Hematopoietic multipotent progenitor cell treated with erythropoietin and hydrocortisone succinate and interleukin-3 and kit ligand, for 6 days (in vitro differentiated cells): Measurements from ENCODE around the gene ESPNL.

Experiments
- DNase-seq: peaks from one replicate; pipeline ENCODE4 v3.0.0-alpha.2; 2015

The ESPNL gene

GRCh38 chr2:238077292-238077691 is 22.8 kb upstream of the ESPNL start:
- DNase-seq = no peak

GRCh38 chr2:238079874-238080327 is 20.2 kb upstream of the ESPNL start:
- DNase-seq = no peak

GRCh38 chr2:238080518-238080917 is 19.6 kb upstream of the ESPNL start:
- DNase-seq = no peak

GRCh38 chr2:238081150-238081549 is 19.0 kb upstream of the ESPNL start:
- no peak for DNase-seq

- no peak for DNase-seq
Observed at GRCh38 chr2:238081561-238081960, 18.6 kb upstream of the ESPNL start.

GRCh38 chr2:238082151-238082550 is 18.0 kb upstream of the ESPNL start:
- no peak for DNase-seq

- DNase-seq = no peak
Observed at GRCh38 chr2:238082827-238083226, 17.3 kb upstream of the ESPNL start.

GRCh38 chr2:238083919-238084318 is 16.2 kb upstream of the ESPNL start:
- no peak for DNase-seq

GRCh38 chr2:238084761-238085160 is 15.4 kb upstream of the ESPNL start:
- DNase-seq = no peak

GRCh38 chr2:238085899-238086298 is 14.2 kb upstream of the ESPNL start:
- DNase-seq = no peak

GRCh38 chr2:238087211-238087610 is 12.9 kb upstream of the ESPNL start:
- no peak for DNase-seq

- no peak for DNase-seq
Observed at GRCh38 chr2:238090887-238091286, 9.3 kb upstream of the ESPNL start.

- no peak for DNase-seq
Observed at GRCh38 chr2:238091436-238092060, 8.6 kb upstream of the ESPNL start.

GRCh38 chr2:238092486-238093035 is 7.6 kb upstream of the ESPNL start:
- DNase-seq = no peak

GRCh38 chr2:238093181-238094140 is 6.7 kb upstream of the ESPNL start:
- DNase-seq = no peak

- DNase-seq = no peak
Observed at GRCh38 chr2:238094438-238095022, 5.6 kb upstream of the ESPNL start.

GRCh38 chr2:238095143-238095542 is 5.0 kb upstream of the ESPNL start:
- no peak for DNase-seq

GRCh38 chr2:238096311-238097011 is 3.7 kb upstream of the ESPNL start:
- DNase-seq = no peak

GRCh38 chr2:238097201-238097987 is 2.7 kb upstream of the ESPNL start:
- DNase-seq = no peak

GRCh38 chr2:238097988-238098871 is 1.9 kb upstream of the ESPNL start:
- DNase-seq = peak; percentile 94
